Adrenal gland (tissue), 12 donors: Measurements from ENCODE around the gene NYNRIN. TPM values are rescaled to one million over a fixed set of nuclear protein-coding genes. Genes with fewer than 3 reads are reported as not detected.
A peak's percentile ranks its signal among the peaks of the same experiment; 100 is the strongest.

Source experiments
- DNase-seq, 7 donors: peaks; one replicate each; pipeline ENCODE4 v3.0.0-alpha.2; 2019 to 2020
- H3K27ac ChIP-seq, 5 donors: fragments of 200-600 bp; sonication (generic) in 4 of 5; 1 replicate in 3 of 5; 2 replicates in 2 of 5; pipeline versions ENCODE4 v1.5.1 to v1.8.0; 2016 to 2020; ENCODE audit warnings: mild to moderate bottlenecking in 1 of 5
- H3K27me3 ChIP-seq: fragments of 200-600 bp; 2 replicates; pipeline ENCODE4 v1.8.0; 2021
- H3K36me3 ChIP-seq, 2 donors: fragments of 200-600 bp; replicated peaks in 1 of 2; 1 replicate in 1 of 2; 2 replicates in 1 of 2; pipeline versions ENCODE4 v1.5.1 to v1.8.0; 2018 to 2022
- H3K4me1 ChIP-seq, 2 donors: fragments of 200-600 bp; replicated peaks in 1 of 2; 1 replicate in 1 of 2; 2 replicates in 1 of 2; pipeline versions ENCODE4 v1.5.1 to v1.8.0; 2018 to 2021
- H3K4me3 ChIP-seq, 4 donors: fragments of 200-600 bp; sonication (generic) in 3 of 4; one replicate each; pipeline ENCODE4 v1.5.1; 2016 to 2018
- H3K9me3 ChIP-seq, 3 donors: fragments of 200-600 bp; sonication (generic) in 1 of 3; replicated peaks in 1 of 3; 1 replicate in 2 of 3; 2 replicates in 1 of 3; pipeline versions ENCODE4 v1.5.1 to v1.8.0; 2016 to 2021
- CTCF ChIP-seq, 6 experiments: fragments of 450-650 bp in 4 of 6; fragments of 200-600 bp in 2 of 6; sonication (generic) in 1 of 6; IDR thresholded peaks; 1 replicate in 5 of 6; 2 replicates in 1 of 6; pipeline versions ENCODE4 v1.5.1 to v1.8.0; 2016 to 2021; ENCODE audit warnings: antibody characterized with exemption in 6 of 6, mild to moderate bottlenecking in 2 of 6, moderate library complexity in 1 of 6
- POLR2A ChIP-seq, 2 donors: fragments of 450-650 bp; IDR thresholded peaks; one replicate each; pipeline ENCODE4 v1.6.1; 2017; ENCODE audit warnings: antibody characterized with exemption in 2 of 2, mild to moderate bottlenecking in 2 of 2, moderate library complexity in 1 of 2
- WGBS, 4 donors: extraction: QIAGEN DNeasy Blood & Tissue Kit in 2 of 4; methylation state at CpG; one replicate each; pipeline versions ENCODE4 v1.1.5 to v1.1.7; 2013 to 2017; 5-methylcytosine and 5-hydroxymethylcytosine counted together
- intact Hi-C, 2 donors: fragments of 100-400 bp; cut with DNase I; formaldehyde crosslinking; loops; one replicate each; pipeline versions ENCODE4 v1.14.1 to v1.15.0; 2022 to 2023
- polyA plus RNA-seq, 3 donors: library from polyadenylated mRNA; stranded (reverse); fragments of 200-250 nt in 2 of 3; fragments of 350-450 nt in 1 of 3; fragmentation: Illumina TruSeq in 1 of 3; extraction: RNeasy Lipid Tissue Mini Kit (QIAGEN cat#74804) in 1 of 3; gene quantifications; one replicate each; pipeline ENCODE4 v1.2.3, GENCODE V29; 2013 to 2014
- total RNA-seq, 9 donors: library from RNA; depleted of rRNA in 4 of 9; stranded (reverse); fragments of >200 nt in 4 of 9; fragments of 120-200 nt in 1 of 9; fragmentation: NEBNext Ultra II Directional in 1 of 9; extraction: Animal tissue kit (Norgen Biotek cat#: 25700) in 1 of 9; gene quantifications; one replicate each; pipeline versions ENCODE4 v1.1.0 to v1.2.4, GENCODE V29; 2013 to 2023
- donor health status: healthy with polysubstance abuse.
- donor health status: Bipolar disorder and iron deficiency.
- donor health status: DM: yes; HTN: yes; CAD: no.
- donor health status: DM: no; HTN: no; CAD: no.
- donor health status: DM: no; HTN: no; CAD: no.
- donor health status: DM: yes; HTN: yes; CAD: no.

The NYNRIN gene
- total and polyA plus RNA-seq, 12 donors = 2.2 to 11.0 (median 6.7) TPM

- intact Hi-C loops = loop anchor here in 1 of 2 donors (5.0 kb wide), 1 partner anchor 49 kb away; the partner anchor contains the start of gene NFATC4
- H3K9me3 ChIP-seq = no peaks in the 10 kb centered on the region
- H3K27ac ChIP-seq = no peak overlapping the region
- H3K4me3 ChIP-seq = no peak overlapping the region
- no peak for TF ChIP-seq POLR2A (IDR thresholded peaks at IDR 0.05)
- no peak for TF ChIP-seq CTCF (IDR thresholded peaks at IDR 0.05)
- DNase-seq = peak in 2 of 7 donors; percentile 8 to 42
- 83 to 93% (median 85%) methylated on average over 6 to 19 of the region's 19 CpGs for WGBS, 4 donors
- H3K27me3 ChIP-seq = no peaks in the 10 kb centered on the region
- peaks cover 5 to 17% of the 10 kb centered on the region in 2 donors for H3K4me1 ChIP-seq
- H3K36me3 ChIP-seq = peaks cover 0 to 29% of the 10 kb centered on the region in 2 donors
Observed at GRCh38 chr14:24416254-24416931, 17.6 kb downstream of the NYNRIN start.

DNA sequence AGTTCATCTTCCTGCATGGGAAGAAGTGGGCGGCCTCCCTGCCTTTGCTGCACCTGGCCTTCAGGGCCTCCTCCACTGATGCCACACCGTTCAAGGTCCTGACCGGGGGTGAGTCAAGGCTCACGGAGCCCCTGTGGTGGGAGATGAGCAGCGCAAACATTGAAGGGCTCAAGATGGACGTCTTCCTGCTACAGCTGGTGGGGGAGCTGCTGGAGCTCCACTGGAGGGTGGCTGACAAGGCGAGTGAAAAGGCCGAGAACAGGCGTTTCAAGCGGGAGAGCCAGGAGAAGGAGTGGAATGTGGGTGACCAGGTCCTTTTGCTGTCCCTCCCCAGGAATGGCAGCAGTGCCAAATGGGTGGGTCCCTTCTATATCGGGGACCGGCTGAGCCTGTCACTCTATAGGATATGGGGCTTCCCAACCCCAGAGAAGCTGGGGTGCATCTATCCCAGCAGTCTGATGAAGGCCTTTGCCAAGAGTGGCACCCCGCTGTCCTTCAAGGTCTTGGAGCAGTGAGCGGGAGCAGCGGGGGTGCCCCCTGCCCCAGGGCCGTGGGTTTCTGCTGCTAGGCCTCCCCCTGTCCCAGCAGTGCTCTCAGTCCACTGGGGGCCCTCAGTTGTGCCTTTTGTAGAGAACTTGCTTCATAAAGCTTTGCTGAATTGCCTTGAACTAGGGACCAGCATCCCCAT lies 18.3 kb downstream of the NYNRIN start:
- intact Hi-C loops = loop anchor here in 1 of 2 donors (5.0 kb wide), 1 partner anchor 50 kb away; the partner anchor contains the start of gene NFATC4
- peak in 3 of 7 donors; percentile 13 to 48 (median 20) for DNase-seq
- Histone ChIP-seq H3K27ac (no peak overlapping the region), H3K4me1 (peaks cover 5 to 17% of the 10 kb centered on the region in 2 donors), H3K36me3 (peaks cover 0 to 29% of the 10 kb centered on the region in 2 donors), H3K27me3 (no peaks in the 10 kb centered on the region), H3K9me3 (no peaks in the 10 kb centered on the region), H3K4me3 (no peak overlapping the region)
- TF ChIP-seq POLR2A (IDR thresholded peaks at IDR 0.05) = no peak
- no peak for TF ChIP-seq CTCF (IDR thresholded peaks at IDR 0.05)
- 71 to 90% (median 81%) methylated on average over 10 to 16 of the region's 16 CpGs for WGBS, 4 donors

DNA sequence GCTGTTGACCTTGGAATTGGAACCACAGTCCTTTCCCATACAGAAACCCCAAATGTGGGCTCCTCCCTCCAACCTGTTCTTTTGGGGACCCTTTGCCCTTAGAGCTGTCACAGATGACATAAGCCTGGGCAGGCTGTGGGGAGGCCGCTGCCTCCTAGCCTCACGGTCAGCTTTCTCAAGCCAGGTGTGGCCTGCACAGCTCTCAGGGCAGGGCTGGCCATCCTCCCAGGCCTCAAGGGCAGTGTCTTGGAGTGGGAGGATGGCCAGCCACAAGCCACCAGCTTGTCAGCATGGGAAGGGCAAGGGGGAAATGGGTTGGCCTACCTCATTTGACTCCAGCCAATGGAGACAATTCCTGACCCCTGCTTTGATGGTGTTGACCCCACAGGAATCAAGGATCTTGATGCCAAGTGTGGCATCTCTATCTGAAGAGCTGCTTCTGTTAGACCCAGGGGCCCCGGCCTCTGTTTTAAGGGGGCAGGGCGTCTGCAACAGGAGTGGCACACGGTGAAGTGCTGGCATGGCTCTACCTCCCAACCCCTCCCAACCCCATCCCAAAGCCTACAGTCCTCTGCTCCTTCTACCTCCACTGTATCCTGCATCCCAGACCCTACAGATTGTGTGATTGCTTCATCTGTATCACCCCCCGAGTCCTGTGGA lies 19.2 kb downstream of the NYNRIN start:
- peaks cover 0 to 29% of the 10 kb centered on the region in 2 donors for H3K36me3 ChIP-seq
- no peak for TF ChIP-seq CTCF (IDR thresholded peaks at IDR 0.05)
- TF ChIP-seq POLR2A (IDR thresholded peaks at IDR 0.05) = no peak
- H3K27ac ChIP-seq = peak overlapping the region in 1 of 5 donors; percentile 67
- H3K27me3 ChIP-seq = no peaks in the 10 kb centered on the region
- H3K9me3 ChIP-seq = no peaks in the 10 kb centered on the region
- peaks cover 5 to 17% of the 10 kb centered on the region in 2 donors for H3K4me1 ChIP-seq
- intact Hi-C loops = loop anchor here in 1 of 2 donors (5.0 kb wide), 1 partner anchor 51 kb away; the partner anchor contains the start of gene NFATC4
- DNase-seq = peak in 3 of 7 donors; percentile 20 to 51 (median 28)
- WGBS, 4 donors = 68 to 71% (median 70%) methylated on average over 6 of the region's 6 CpGs
- no peak overlapping the region for H3K4me3 ChIP-seq

DNA sequence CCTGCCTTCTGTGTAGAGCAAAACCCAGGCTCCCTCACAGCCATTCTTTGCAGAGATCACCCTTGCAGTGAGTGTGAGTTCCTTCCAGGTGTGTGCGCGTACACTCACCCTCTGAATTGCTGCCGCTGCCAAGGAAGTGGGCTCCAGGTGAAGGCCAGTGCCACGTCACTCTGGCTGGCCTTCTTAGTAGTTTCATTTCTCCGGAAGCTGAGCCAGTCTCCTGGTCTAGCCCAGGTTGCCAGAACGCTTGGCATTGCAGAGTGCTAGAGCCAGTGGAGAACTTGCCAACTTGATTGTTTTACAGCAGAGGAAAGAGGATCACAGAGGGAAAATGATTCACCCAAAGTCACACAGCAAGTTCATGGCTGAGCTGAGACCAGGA lies 19.7 kb downstream of the NYNRIN start:
- Histone ChIP-seq H3K27ac (peak overlapping the region in 2 of 5 donors; percentile 38 to 67), H3K4me3 (no peak overlapping the region), H3K4me1 (peaks cover 5 to 17% of the 10 kb centered on the region in 2 donors), H3K9me3 (no peaks in the 10 kb centered on the region), H3K36me3 (peaks cover 0 to 23% of the 10 kb centered on the region in 2 donors), H3K27me3 (no peaks in the 10 kb centered on the region)
- DNase-seq = peak; percentile 69 to 89 (median 87)
- 17 to 39% (median 34%) methylated on average over 1 to 6 of the region's 6 CpGs for WGBS, 4 donors
- peak in 1 of 2 donors; percentile 9 for TF ChIP-seq POLR2A (IDR thresholded peaks at IDR 0.05)
- no peak for TF ChIP-seq CTCF (IDR thresholded peaks at IDR 0.05)
- intact Hi-C loops = loop anchor here in 1 of 2 donors (5.0 kb wide), 1 partner anchor 51 kb away; the partner anchor contains the start of gene NFATC4
